ENCODE results near the gene IRF5. TPM values are rescaled to one million over a fixed set of nuclear protein-coding genes. Genes with fewer than 3 reads are reported as not detected.

The IRF5 gene
- total and polyA plus RNA-seq, 2 donors (not counting 1 experiment from before 2014, with no cell fraction given): 91.3 to 135 TPM

DNA sequence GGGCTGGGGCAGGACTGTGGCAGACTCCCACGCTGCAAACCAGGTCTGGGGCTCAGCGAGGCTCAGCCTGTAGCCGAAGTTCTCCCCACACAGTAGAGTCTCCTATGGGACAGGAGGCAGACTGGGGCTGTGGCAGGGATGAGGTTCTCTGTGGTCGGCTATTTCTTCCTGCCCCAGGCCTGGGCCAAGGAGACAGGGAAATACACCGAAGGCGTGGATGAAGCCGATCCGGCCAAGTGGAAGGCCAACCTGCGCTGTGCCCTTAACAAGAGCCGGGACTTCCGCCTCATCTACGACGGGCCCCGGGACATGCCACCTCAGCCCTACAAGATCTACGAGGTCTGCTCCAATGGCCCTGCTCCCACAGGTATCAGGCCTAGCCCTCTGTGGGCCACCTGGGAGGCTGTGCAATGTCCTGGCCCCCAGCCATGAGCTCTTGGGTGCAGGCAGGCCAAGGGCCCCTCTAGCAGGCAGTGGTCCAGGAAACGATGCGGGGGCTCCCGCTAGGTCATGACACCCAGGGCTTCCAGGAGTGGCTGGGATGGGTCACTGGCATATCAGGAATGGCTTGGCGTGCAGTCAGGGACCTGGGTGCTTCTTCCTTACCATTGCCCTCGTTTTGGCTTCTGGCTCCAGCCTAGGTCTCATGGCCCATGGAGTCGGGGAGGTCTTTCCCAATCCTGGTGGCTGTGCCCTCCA, 8.1 kb downstream of the IRF5 start:
- H3K9ac ChIP-seq (ENCODE audit: low read length): no peak overlapping the region
- no peak overlapping the region for H3K27ac Mint-ChIP-seq
- no peaks in the 10 kb centered on the region for H3K9me3 Mint-ChIP-seq (ENCODE audit: insufficient read depth)
- H3K27me3 Mint-ChIP-seq: no peaks in the 10 kb centered on the region
- H3K79me2 ChIP-seq (ENCODE audit: control insufficient read depth, insufficient read depth, low read length): peaks cover 39% of the 10 kb centered on the region
- no peak overlapping the region for H3K27ac ChIP-seq (ENCODE audit: low read length in 2 of 2)
- WGBS (ENCODE audit: insufficient coverage): 97% methylated on average over 21 of the region's 21 CpGs
- POLR2A ChIA-PET: no interaction called here
- intact Hi-C loops (cut with micrococcal nuclease): no loop called here
- peaks cover 22% of the 10 kb centered on the region for H4K20me1 ChIP-seq (ENCODE audit: control insufficient read depth, insufficient read depth, low read length, poor library complexity, severe bottlenecking)
- H3K4me1 ChIP-seq (ENCODE audit: control insufficient read depth in 2 of 2, insufficient read depth in 2 of 2, low read length in 2 of 2): peaks cover 9 to 20% of the 10 kb centered on the region in 2 donors
- no peak overlapping the region for H3K4me2 ChIP-seq (replicated peaks; ENCODE audit: low read depth, low read length, poor library complexity, severe bottlenecking)
- H3K9me3 ChIP-seq (ENCODE audit: control extremely low read depth in 1 of 3, control insufficient read depth in 2 of 3, insufficient read depth in 1 of 3, low read length in 2 of 3): no peaks in the 10 kb centered on the region
- ATAC-seq (ENCODE audit: low read depth) (no peak), DNase-seq (no peak)
- H2AFZ ChIP-seq (ENCODE audit: insufficient read depth, low read depth, low read length, poor library complexity, severe bottlenecking): no peak overlapping the region
- H3K4me3 ChIP-seq (ENCODE audit: control extremely low read depth in 1 of 5, extremely low read depth in 1 of 5, insufficient read depth in 1 of 5, low read depth in 2 of 5, low read length in 4 of 5): no peak overlapping the region
- CTCF ChIA-PET: interaction anchor here (1.4 to 1.7 kb wide), 2 partner anchors 27 to 146 kb away, joined by 4 read pairs; no protein-coding TSS in a partner anchor
- peaks cover 0 to 65% of the 10 kb centered on the region in 2 experiments for H3K36me3 ChIP-seq (replicated peaks in 1 of 2; ENCODE audit: control extremely low read depth in 1 of 2, control insufficient read depth in 1 of 2, extremely low read depth in 1 of 2, insufficient read depth in 2 of 2, low read length in 1 of 2)
- TF ChIP-seq, protein P1, sequence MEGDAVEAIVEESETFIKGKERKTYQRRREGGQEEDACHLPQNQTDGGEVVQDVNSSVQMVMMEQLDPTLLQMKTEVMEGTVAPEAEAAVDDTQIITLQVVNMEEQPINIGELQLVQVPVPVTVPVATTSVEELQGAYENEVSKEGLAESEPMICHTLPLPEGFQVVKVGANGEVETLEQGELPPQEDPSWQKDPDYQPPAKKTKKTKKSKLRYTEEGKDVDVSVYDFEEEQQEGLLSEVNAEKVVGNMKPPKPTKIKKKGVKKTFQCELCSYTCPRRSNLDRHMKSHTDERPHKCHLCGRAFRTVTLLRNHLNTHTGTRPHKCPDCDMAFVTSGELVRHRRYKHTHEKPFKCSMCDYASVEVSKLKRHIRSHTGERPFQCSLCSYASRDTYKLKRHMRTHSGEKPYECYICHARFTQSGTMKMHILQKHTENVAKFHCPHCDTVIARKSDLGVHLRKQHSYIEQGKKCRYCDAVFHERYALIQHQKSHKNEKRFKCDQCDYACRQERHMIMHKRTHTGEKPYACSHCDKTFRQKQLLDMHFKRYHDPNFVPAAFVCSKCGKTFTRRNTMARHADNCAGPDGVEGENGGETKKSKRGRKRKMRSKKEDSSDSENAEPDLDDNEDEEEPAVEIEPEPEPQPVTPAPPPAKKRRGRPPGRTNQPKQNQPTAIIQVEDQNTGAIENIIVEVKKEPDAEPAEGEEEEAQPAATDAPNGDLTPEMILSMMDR (IDR thresholded peaks at IDR 0.05): no peak
- TF ChIP-seq EZH2 (IDR thresholded peaks at IDR 0.05; ENCODE audit: borderline replicate concordance, insufficient read depth, low read depth, low read length, poor library complexity, severe bottlenecking): no peak
- no peaks in the 10 kb centered on the region for H3K27me3 ChIP-seq (replicated peaks in 1 of 4; ENCODE audit: control extremely low read depth in 1 of 4, control insufficient read depth in 3 of 4, insufficient read depth in 4 of 4, low read length in 3 of 4)
- H3K4me1 Mint-ChIP-seq: peaks cover 30% of the 10 kb centered on the region
- H3K4me3 Mint-ChIP-seq: no peak overlapping the region

Data from B cell (primary cell).